Activated CD4-positive, alpha-beta T cell treated with anti-CD3 and anti-CD28 coated beads for 48 hours (primary cell): ENCODE measurements around the gene HLA-DRB1.
"Not testable (repeated sequence)": the region's sequence is repeated elsewhere in the genome, so short reads cannot be mapped to it uniquely, and the experiment has no call there.

ENCODE experiments used
- DNase-seq: peaks from one replicate; pipeline ENCODE4 v3.0.0-alpha.2; 2020

Gene HLA-DRB1

GRCh38 chr6:32609391-32609730 lies 19.7 kb upstream of the HLA-DRB1 start:
- DNase-seq: no peak

GRCh38 chr6:32608362-32608761 lies 18.7 kb upstream of the HLA-DRB1 start:
- DNase-seq: no peak

GRCh38 chr6:32607988-32608298 lies 18.3 kb upstream of the HLA-DRB1 start:
- DNase-seq: no peak

- DNase-seq: no peak
Observed at GRCh38 chr6:32607263-32607987, 17.8 kb upstream of the HLA-DRB1 start.

- DNase-seq: no peak
Observed at GRCh38 chr6:32604434-32604877, 14.8 kb upstream of the HLA-DRB1 start.

- DNase-seq: no peak
Observed at GRCh38 chr6:32603888-32604287, 14.2 kb upstream of the HLA-DRB1 start.

- DNase-seq: no peak
Observed at GRCh38 chr6:32603222-32603621, 13.6 kb upstream of the HLA-DRB1 start.

- no peak for DNase-seq
Observed at GRCh38 chr6:32602383-32602782, 12.7 kb upstream of the HLA-DRB1 start.

- DNase-seq: no peak
Observed at GRCh38 chr6:32597024-32597423, 7.4 kb upstream of the HLA-DRB1 start.

- DNase-seq: not testable (repeated sequence)
Observed at GRCh38 chr6:32590713-32591112, 1.1 kb upstream of the HLA-DRB1 start.

GRCh38 chr6:32588156-32588555 lies 1.5 kb downstream of the HLA-DRB1 start:
- DNase-seq: no peak

GRCh38 chr6:32583527-32583898 lies 6.1 kb downstream of the HLA-DRB1 start:
- DNase-seq: no peak

- DNase-seq: no peak
Observed at GRCh38 chr6:32581315-32582095, 8.1 kb downstream of the HLA-DRB1 start.

- DNase-seq: no peak
Observed at GRCh38 chr6:32580593-32580992, 9.1 kb downstream of the HLA-DRB1 start.

GRCh38 chr6:32578962-32579361 lies 10.7 kb downstream of the HLA-DRB1 start:
- DNase-seq: no peak

GRCh38 chr6:32577493-32577892 lies 12.2 kb downstream of the HLA-DRB1 start:
- DNase-seq: not testable (repeated sequence)

GRCh38 chr6:32576250-32576649 lies 13.4 kb downstream of the HLA-DRB1 start:
- DNase-seq: no peak

GRCh38 chr6:32570363-32570905 lies 19.2 kb downstream of the HLA-DRB1 start:
- no peak for DNase-seq

- no peak for DNase-seq
Observed at GRCh38 chr6:32568561-32568960, 21.1 kb downstream of the HLA-DRB1 start.

GRCh38 chr6:32566957-32567356 lies 22.7 kb downstream of the HLA-DRB1 start:
- DNase-seq: no peak

- no peak for DNase-seq
Observed at GRCh38 chr6:32565511-32565910, 24.1 kb downstream of the HLA-DRB1 start.

- DNase-seq: no peak
Observed at GRCh38 chr6:32562940-32563339, 26.7 kb downstream of the HLA-DRB1 start.

- DNase-seq: no peak
Observed at GRCh38 chr6:32559747-32560146, 29.9 kb downstream of the HLA-DRB1 start.

GRCh38 chr6:32558426-32559057 lies 31.1 kb downstream of the HLA-DRB1 start:
- DNase-seq: no peak
